ENCODE measurements around the gene RAE1. TPM values are rescaled to one million over a fixed set of nuclear protein-coding genes. Genes with fewer than 3 reads are reported as not detected.

Gene RAE1
- total and polyA plus RNA-seq, 2 donors (not counting 3 experiments of a cell fraction or from before 2014, with no cell fraction given): 34.1 to 55.8 TPM

DNA sequence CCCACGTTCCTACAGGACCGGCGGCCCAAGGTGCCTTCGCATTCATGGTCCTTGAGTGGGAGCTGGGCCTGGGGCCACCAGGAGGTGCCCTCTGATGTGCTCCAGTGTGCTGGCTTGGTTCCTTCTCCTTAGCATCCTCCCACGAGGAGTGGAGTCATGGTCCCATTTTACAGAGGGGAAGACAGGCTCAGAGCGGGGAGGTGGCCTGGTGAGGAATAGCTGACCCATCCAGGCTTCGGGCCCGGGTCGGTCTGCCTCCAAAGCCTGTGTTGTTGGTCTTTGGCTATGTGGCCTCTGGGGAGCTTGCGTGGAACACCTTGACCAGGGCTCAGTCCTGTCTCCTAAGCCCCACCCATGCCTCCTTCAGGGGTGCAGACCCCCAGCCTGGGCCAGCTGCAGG, 62.9 kb downstream of the RAE1 start:
- TF ChIP-seq EZH2 (IDR thresholded peaks at IDR 0.05; ENCODE audit: borderline replicate concordance, low read depth, low read length, severe bottlenecking) (no peak), GATA2 (IDR thresholded peaks at IDR 0.05; ENCODE audit: insufficient read depth, insufficient read length, low read depth, low read length) (no peak), MYC (IDR thresholded peaks at IDR 0.05; ENCODE audit: low read depth, low read length) (no peak), FOS (IDR thresholded peaks at IDR 0.05; ENCODE audit: borderline replicate concordance, insufficient read depth, low read length) (no peak), JUN (IDR thresholded peaks at IDR 0.05; ENCODE audit: borderline replicate concordance, insufficient read depth, insufficient read length, low read depth) (no peak), POLR2AphosphoS5 (IDR thresholded peaks at IDR 0.05; ENCODE audit: insufficient read depth, low read depth, low read length) (no peak), POLR2A (IDR thresholded peaks at IDR 0.05; ENCODE audit: low read depth, low read length) (no peak)
- TF ChIP-seq, protein P1, sequence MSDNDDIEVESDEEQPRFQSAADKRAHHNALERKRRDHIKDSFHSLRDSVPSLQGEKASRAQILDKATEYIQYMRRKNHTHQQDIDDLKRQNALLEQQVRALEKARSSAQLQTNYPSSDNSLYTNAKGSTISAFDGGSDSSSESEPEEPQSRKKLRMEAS (IDR thresholded peaks at IDR 0.05; ENCODE audit: insufficient read depth, insufficient read length): no peak
- TF ChIP-seq, protein P2, sequence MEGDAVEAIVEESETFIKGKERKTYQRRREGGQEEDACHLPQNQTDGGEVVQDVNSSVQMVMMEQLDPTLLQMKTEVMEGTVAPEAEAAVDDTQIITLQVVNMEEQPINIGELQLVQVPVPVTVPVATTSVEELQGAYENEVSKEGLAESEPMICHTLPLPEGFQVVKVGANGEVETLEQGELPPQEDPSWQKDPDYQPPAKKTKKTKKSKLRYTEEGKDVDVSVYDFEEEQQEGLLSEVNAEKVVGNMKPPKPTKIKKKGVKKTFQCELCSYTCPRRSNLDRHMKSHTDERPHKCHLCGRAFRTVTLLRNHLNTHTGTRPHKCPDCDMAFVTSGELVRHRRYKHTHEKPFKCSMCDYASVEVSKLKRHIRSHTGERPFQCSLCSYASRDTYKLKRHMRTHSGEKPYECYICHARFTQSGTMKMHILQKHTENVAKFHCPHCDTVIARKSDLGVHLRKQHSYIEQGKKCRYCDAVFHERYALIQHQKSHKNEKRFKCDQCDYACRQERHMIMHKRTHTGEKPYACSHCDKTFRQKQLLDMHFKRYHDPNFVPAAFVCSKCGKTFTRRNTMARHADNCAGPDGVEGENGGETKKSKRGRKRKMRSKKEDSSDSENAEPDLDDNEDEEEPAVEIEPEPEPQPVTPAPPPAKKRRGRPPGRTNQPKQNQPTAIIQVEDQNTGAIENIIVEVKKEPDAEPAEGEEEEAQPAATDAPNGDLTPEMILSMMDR (IDR thresholded peaks at IDR 0.05; ENCODE audit: extremely low read depth in 1 of 2, insufficient read depth in 1 of 2, low read depth in 1 of 2, low read length in 2 of 2): no peak
- ChIA-PET CTCF (no interaction called here), POLR2A (no interaction called here)
- no TSS peak for BruUV-seq (replicated peaks)
- no peak overlapping the region for H3K9ac ChIP-seq (replicated peaks; ENCODE audit: extremely low read depth, insufficient read depth, low read length)
- no peaks in the 10 kb centered on the region for H3K79me2 ChIP-seq (ENCODE audit: control insufficient read depth, insufficient read depth, low read length)
- H4K20me1 ChIP-seq (replicated peaks; ENCODE audit: control insufficient read depth, extremely low read depth, insufficient read depth, low read length): no peaks in the 10 kb centered on the region
- no peak overlapping the region for H2AFZ ChIP-seq (ENCODE audit: low read depth, low read length)
- H3K27ac ChIP-seq (ENCODE audit: insufficient read depth, low read depth, low read length): no peak overlapping the region
- dilution Hi-C loops (cut with MboI; ENCODE audit: extremely low pct_ligation_motif_present, low sequenced_read_pairs) (no loop called here), intact Hi-C loops (cut with micrococcal nuclease) (no loop called here)
- no peaks in the 10 kb centered on the region for H3K36me3 ChIP-seq (ENCODE audit: control insufficient read depth in 2 of 2, extremely low read depth in 1 of 2, insufficient read depth in 2 of 2, low read length in 2 of 2)
- H3K9me3 ChIP-seq (replicated peaks; ENCODE audit: control insufficient read depth, insufficient read depth, low read length): no peaks in the 10 kb centered on the region
- no peaks in the 10 kb centered on the region for H3K4me1 ChIP-seq (ENCODE audit: control insufficient read depth, extremely low read depth, insufficient read depth, low read length)
- H3K27me3 ChIP-seq (ENCODE audit: control insufficient read depth in 2 of 2, insufficient read depth in 2 of 2, low read length in 2 of 2): no peaks in the 10 kb centered on the region
- no peak overlapping the region for H3K4me2 ChIP-seq (ENCODE audit: insufficient read depth, low read length)
- no peak for DNase-seq (ENCODE audit: low read depth, low spot score)
- no peak for FAIRE-seq
- no peak overlapping the region for H3K4me3 ChIP-seq (replicated peaks in 1 of 3; ENCODE audit: insufficient read depth in 1 of 3, low read depth in 1 of 3, low read length in 3 of 3)
- H3K9me1 ChIP-seq (replicated peaks; ENCODE audit: control insufficient read depth, extremely low read depth, insufficient read depth, low read length): no peaks in the 10 kb centered on the region
